Ovary (tissue), 9 donors: Measurements from ENCODE around the gene PARD3. TPM values are rescaled to one million over a fixed set of nuclear protein-coding genes. Genes with fewer than 3 reads are reported as not detected.

Source experiments
- DNase-seq, 5 donors: peaks; one replicate each; pipeline ENCODE4 v3.0.0-alpha.2; 2019 to 2020
- H3K27ac ChIP-seq, 2 donors: fragments of 200-600 bp; one replicate each; pipeline versions ENCODE4 v1.5.1 to v1.8.0; 2019 to 2022
- H3K27me3 ChIP-seq: fragments of 200-600 bp; one replicate; pipeline ENCODE4 v1.8.0; 2022
- H3K36me3 ChIP-seq: fragments of 200-600 bp; sonication (generic); one replicate; pipeline ENCODE4 v1.5.1; 2019
- H3K4me1 ChIP-seq: one replicate; pipeline ENCODE4 v1.8.1; 2013; ENCODE audit warnings: mild to moderate bottlenecking, moderate library complexity; ENCODE audit not compliant: insufficient read depth
- H3K4me3 ChIP-seq: fragments of 200-600 bp; sonication (generic); one replicate; pipeline ENCODE4 v1.5.1; 2017
- H3K9me3 ChIP-seq, 2 donors: fragments of 200-600 bp in 1 of 2; sonication (generic) in 1 of 2; one replicate each; pipeline versions ENCODE4 v1.5.1 to v1.8.1; 2013 to 2019; ENCODE audit warnings: mild to moderate bottlenecking in 1 of 2, moderate library complexity in 1 of 2
- CTCF ChIP-seq, 3 donors: fragments of 450-650 bp in 2 of 3; fragments of 200-600 bp in 1 of 3; IDR thresholded peaks; one replicate each; pipeline versions ENCODE4 v1.5.1 to v1.8.0; 2016 to 2022; ENCODE audit warnings: antibody characterized with exemption in 3 of 3, mild to moderate bottlenecking in 1 of 3
- EP300 ChIP-seq: sonication (generic); formaldehyde crosslinking; IDR thresholded peaks from one replicate; pipeline ENCODE4 v1.6.1; 2017; ENCODE audit warnings: antibody characterized with exemption
- POLR2A ChIP-seq: fragments of 450-650 bp; IDR thresholded peaks from one replicate; pipeline ENCODE4 v1.6.1; 2017; ENCODE audit warnings: antibody characterized with exemption, mild to moderate bottlenecking, moderate library complexity
- WGBS, 3 donors: extraction: QIAGEN DNeasy Blood & Tissue Kit in 1 of 3; methylation state at CpG; one replicate each; pipeline versions ENCODE4 v1.1.5 to v1.1.7; 2013 to 2017; 5-methylcytosine and 5-hydroxymethylcytosine counted together
- intact Hi-C, 4 donors: fragments of 100-400 bp; cut with DNase I; formaldehyde crosslinking; loops; one replicate each; pipeline versions ENCODE4 v1.11.0 to v1.15.1; 2022 to 2023
- polyA plus RNA-seq, 2 donors: library from polyadenylated mRNA; stranded (reverse); fragments of 200-250 nt in 1 of 2; fragments of 350-450 nt in 1 of 2; fragmentation: Illumina TruSeq in 1 of 2; extraction: RNeasy Lipid Tissue Mini Kit (QIAGEN cat#74804) in 1 of 2; gene quantifications; one replicate each; pipeline ENCODE4 v1.2.3, GENCODE V29; 2013 to 2014
- total RNA-seq, 7 donors: library from RNA; depleted of rRNA in 2 of 7; stranded (reverse); fragments of >200 nt in 2 of 7; fragmentation: NEBNext Ultra II Directional in 3 of 7; extraction: Animal tissue kit (Norgen Biotek cat#: 25700) in 3 of 7; gene quantifications; one replicate each; pipeline versions ENCODE4 v1.1.0 to v1.2.4, GENCODE V29; 2016 to 2023
- donor health status: DM: no; HTN: no; CAD: no; lungs with moderate emphysema.
- donor health status: DM: no; HTN: no; CAD: no.
- donor health status: Bipolar disorder and iron deficiency.
- donor health status: DM: yes; HTN: yes; CAD: no.
- donor health status: DM: no; HTN: no; CAD: no.
- donor health status: DM: yes; HTN: yes; CAD: no.

Gene PARD3
- total and polyA plus RNA-seq, 9 donors: 31.8 to 92.3 (median 67.1) TPM

- 19 to 50% (median 40%) methylated on average over 4 of the region's 4 CpGs for WGBS, 3 donors
Measured at GRCh38 chr10:34147641-34148304, 667.3 kb downstream of the PARD3 start.

GRCh38 chr10:34145715-34146114 is 669.4 kb downstream of the PARD3 start:
- intact Hi-C loops: no loop called here
- H3K36me3 ChIP-seq: no peaks in the 10 kb centered on the region

More at GRCh38 chr10:34147641-34148304, 667.3 kb downstream of the PARD3 start:
- H3K9me3 ChIP-seq: no peaks in the 10 kb centered on the region
- H3K4me1 ChIP-seq: peaks cover 6% of the 10 kb centered on the region
- no peak overlapping the region for H3K27ac ChIP-seq
- DNase-seq: no peak
- TF ChIP-seq POLR2A (no peak), CTCF (IDR thresholded peaks at IDR 0.05) (no peak), EP300 (no peak)
- no peaks in the 10 kb centered on the region for H3K36me3 ChIP-seq
- intact Hi-C loops: no loop called here
- H3K27me3 ChIP-seq: no peaks in the 10 kb centered on the region
- no peak overlapping the region for H3K4me3 ChIP-seq

GRCh38 chr10:34143466-34143865 is 671.6 kb downstream of the PARD3 start:
- DNase-seq: no peak
- Histone ChIP-seq H3K27me3 (no peaks in the 10 kb centered on the region), H3K4me3 (no peak overlapping the region), H3K9me3 (no peaks in the 10 kb centered on the region), H3K36me3 (no peaks in the 10 kb centered on the region), H3K4me1 (peaks cover 6% of the 10 kb centered on the region), H3K27ac (no peak overlapping the region)
- WGBS, 3 donors: 33 to 45% (median 39%) methylated on average over 2 of the region's 2 CpGs
- TF ChIP-seq POLR2A: no peak
- TF ChIP-seq EP300: no peak
- no peak for TF ChIP-seq CTCF (IDR thresholded peaks at IDR 0.05)
- intact Hi-C loops: no loop called here

More at GRCh38 chr10:34145715-34146114, 669.4 kb downstream of the PARD3 start:
- Histone ChIP-seq H3K4me1 (peaks cover 6% of the 10 kb centered on the region), H3K27ac (no peak overlapping the region), H3K9me3 (no peaks in the 10 kb centered on the region), H3K4me3 (no peak overlapping the region), H3K27me3 (no peaks in the 10 kb centered on the region)
- TF ChIP-seq POLR2A: no peak
- no peak for TF ChIP-seq CTCF (IDR thresholded peaks at IDR 0.05)
- TF ChIP-seq EP300: no peak
- 41 to 68% (median 60%) methylated on average over 3 of the region's 3 CpGs for WGBS, 3 donors
- no peak for DNase-seq

GRCh38 chr10:34141032-34141680 is 673.9 kb downstream of the PARD3 start:
- no peaks in the 10 kb centered on the region for H3K36me3 ChIP-seq
- intact Hi-C loops: no loop called here
- DNase-seq: no peak
- 85 to 86% (median 85%) methylated on average over 2 of the region's 2 CpGs for WGBS, 3 donors
- H3K27ac ChIP-seq: no peak overlapping the region
- TF ChIP-seq POLR2A: no peak
- no peak for TF ChIP-seq CTCF (IDR thresholded peaks at IDR 0.05)
- TF ChIP-seq EP300: no peak
- H3K27me3 ChIP-seq: no peaks in the 10 kb centered on the region
- H3K4me3 ChIP-seq: no peak overlapping the region
- H3K4me1 ChIP-seq: peaks cover 2% of the 10 kb centered on the region
- H3K9me3 ChIP-seq: no peaks in the 10 kb centered on the region
